Ascending aorta (tissue), 2 donors: ENCODE measurements around the gene NUP160. TPM values are rescaled to one million over a fixed set of nuclear protein-coding genes. Genes with fewer than 3 reads are reported as not detected.

Experiments used
- DNase-seq, 2 donors: peaks; one replicate each; pipeline ENCODE4 v3.0.0-alpha.2; 2019; ENCODE audit warnings: low spot score in 2 of 2
- H3K27ac ChIP-seq, 2 donors: fragments of 200-600 bp; sonication (generic); one replicate each; pipeline ENCODE4 v1.5.1; 2016 to 2017; ENCODE audit warnings: mild to moderate bottlenecking in 1 of 2
- H3K27me3 ChIP-seq: fragments of 200-600 bp; sonication (generic); one replicate; pipeline ENCODE4 v1.5.1; 2017
- H3K36me3 ChIP-seq, 2 donors: fragments of 200-600 bp; sonication (generic); one replicate each; pipeline ENCODE4 v1.5.1; 2016
- H3K4me1 ChIP-seq, 2 donors: fragments of 200-600 bp; sonication (generic); one replicate each; pipeline ENCODE4 v1.5.1; 2016 to 2017; ENCODE audit warnings: mild to moderate bottlenecking in 1 of 2
- H3K4me3 ChIP-seq, 2 donors: fragments of 200-600 bp; sonication (generic); one replicate each; pipeline ENCODE4 v1.5.1; 2016 to 2017; ENCODE audit warnings: mild to moderate bottlenecking in 1 of 2
- H3K9me3 ChIP-seq, 2 donors: fragments of 200-600 bp; sonication (generic); one replicate each; pipeline ENCODE4 v1.5.1; 2016
- CTCF ChIP-seq, 3 experiments: fragments of 200-600 bp in 2 of 3; fragments of 450-650 bp in 1 of 3; sonication (generic) in 2 of 3; IDR thresholded peaks; one replicate each; pipeline ENCODE4 v1.5.1; 2016 to 2019; ENCODE audit warnings: antibody characterized with exemption in 3 of 3, mild to moderate bottlenecking in 1 of 3, moderate library complexity in 1 of 3
- intact Hi-C: fragments of 100-400 bp; cut with DNase I; formaldehyde crosslinking; loops from one replicate; pipeline ENCODE4 v1.15.1; 2023
- total RNA-seq: library from RNA; depleted of rRNA; stranded (reverse); fragments of >200 nt; gene quantifications from one replicate; pipeline ENCODE4 v1.1.0, GENCODE V29; 2016

The NUP160 gene
- total RNA-seq, 1 donor from 2014 or later = 14.0 TPM

GRCh38 chr11:47732271-47732670 lies 115.9 kb downstream of the NUP160 start:
- Histone ChIP-seq H3K4me1 (no peaks in the 10 kb centered on the region), H3K27ac (no peak overlapping the region), H3K27me3 (no peaks in the 10 kb centered on the region), H3K4me3 (no peak overlapping the region), H3K36me3 (peaks cover 77 to 99% of the 10 kb centered on the region in 2 donors), H3K9me3 (no peaks in the 10 kb centered on the region)
- intact Hi-C loops = no loop called here
- TF ChIP-seq CTCF (IDR thresholded peaks at IDR 0.05) = no peak
- DNase-seq = no peak

GRCh38 chr11:47731475-47731874 lies 116.7 kb downstream of the NUP160 start:
- H3K27ac ChIP-seq = no peak overlapping the region
- no peak for DNase-seq
- intact Hi-C loops = no loop called here
- H3K36me3 ChIP-seq = peaks cover 83 to 99% of the 10 kb centered on the region in 2 donors
- H3K9me3 ChIP-seq = no peaks in the 10 kb centered on the region
- no peak for TF ChIP-seq CTCF (IDR thresholded peaks at IDR 0.05)
- no peak overlapping the region for H3K4me3 ChIP-seq
- H3K27me3 ChIP-seq = no peaks in the 10 kb centered on the region
- no peaks in the 10 kb centered on the region for H3K4me1 ChIP-seq

Other genes with a start within 250 kb of the NUP160 start
- gene MTCH2, start 205.8 kb downstream of the NUP160 start, total RNA-seq = 55.9 TPM
- gene AGBL2, start 133.0 kb downstream of the NUP160 start, total RNA-seq = not detected
- gene FNBP4, start 81.0 kb downstream of the NUP160 start, total RNA-seq = 61.4 TPM
- gene PTPRJ, start 132.2 kb upstream of the NUP160 start, total RNA-seq = 5.9 TPM